Measurements from ENCODE around the gene FCGR2B.
"Not testable (repeated sequence)": the region's sequence is repeated elsewhere in the genome, so short reads cannot be mapped to it uniquely, and the experiment has no call there.

DNA sequence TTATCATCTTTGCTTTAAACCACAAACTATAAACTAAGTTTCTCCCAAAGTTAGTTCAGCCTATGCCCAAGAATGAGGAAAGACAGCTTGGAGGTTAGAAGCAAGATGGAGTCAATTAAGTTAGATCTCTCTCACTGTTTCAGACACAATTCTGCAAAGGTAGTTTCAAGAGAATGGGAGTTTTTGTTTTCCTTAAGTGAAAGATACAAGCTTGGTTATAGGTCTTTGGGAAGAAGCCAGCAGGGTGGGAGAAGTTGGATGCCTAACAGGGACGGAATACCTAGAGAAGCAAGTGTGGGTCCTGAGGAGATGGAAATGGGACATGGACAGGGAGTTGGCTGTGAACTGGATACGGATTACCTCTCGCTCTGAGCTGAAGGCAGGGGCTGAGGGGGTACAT is 26.0 kb upstream of the FCGR2B start:
- not testable (repeated sequence) for TF ChIP-seq CTCF (IDR thresholded peaks at IDR 0.05); EZH2 (IDR thresholded peaks at IDR 0.05; ENCODE audit: borderline replicate concordance, insufficient read depth, low read depth, low read length, poor library complexity, severe bottlenecking)

Data from B cell (primary cell).